A549 (cell line): ENCODE data around the gene C3orf62. TPM values are rescaled to one million over a fixed set of nuclear protein-coding genes. Genes with fewer than 3 reads are reported as not detected.
"Not testable (repeated sequence)": the region's sequence is repeated elsewhere in the genome, so short reads cannot be mapped to it uniquely, and the experiment has no call there.

Experiments used
- ATAC-seq, 2 experiments: fragments of 200-7000 bp in 1 of 2; fragments of >200 bp in 1 of 2; cut with Nextera tagmentation in 1 of 2; cut with Tn5 transposase in 1 of 2; 3 replicates each; pipeline versions ENCODE4 v1.8.0 to v1.9.1; 2018 to 2020; ENCODE audit warnings: mild to moderate bottlenecking in 1 of 2, moderate library complexity in 1 of 2
- CTCF ChIA-PET: fragments of 300-600 bp; sonication (Branson Sonifier 250); formaldehyde crosslinking; extraction: SDS; loops from one replicate; lab custom pipeline; 2021; ENCODE audit warnings: antibody characterized with exemption, inconsistent platforms; lab: Yijun Ruan, JAX
- POLR2A ChIA-PET: fragments of 350-600 bp; formaldehyde crosslinking; extraction: SDS; loops from one replicate; lab custom pipeline; 2021; ENCODE audit warnings: antibody characterized with exemption, inconsistent platforms; lab: Yijun Ruan, JAX
- DNase-seq, 2 experiments: peaks; one replicate each; pipeline versions ENCODE4 v3.0.0 to v3.0.0-alpha.2; 2011 to 2016; ENCODE audit warnings: low read depth in 1 of 2, low spot score in 1 of 2
- FAIRE-seq: peaks from 2 replicates; lab custom pipeline; 2011; peaks lifted over from hg19 to GRCh38; lab: Jason Lieb, UNC
- H3K27ac ChIP-seq, 2 experiments: fragments of >200 bp; sonication (Bioruptor Twin); formaldehyde crosslinking; 3 replicates each; pipeline ENCODE4 v1.5.1; 2016 to 2017
- H3K4me1 ChIP-seq: fragments of >200 bp; sonication (Bioruptor Twin); formaldehyde crosslinking; 3 replicates; pipeline ENCODE4 v1.6.1; 2016
- H3K4me2 ChIP-seq: fragments of >200 bp; sonication (Bioruptor Twin); formaldehyde crosslinking; 3 replicates; pipeline ENCODE4 v1.6.1; 2016
- H3K4me3 ChIP-seq: fragments of >200 bp; sonication (Bioruptor Twin); formaldehyde crosslinking; 3 replicates; pipeline ENCODE4 v1.5.1; 2016
- H3K9me3 ChIP-seq: fragments of >200 bp; sonication (Bioruptor Twin); formaldehyde crosslinking; 3 replicates; pipeline ENCODE4 v1.6.1; 2016
- CHD2 ChIP-seq: fragments of 150-350 bp; IDR thresholded peaks from 2 replicates; pipeline ENCODE4 v1.6.1; 2014; ENCODE audit warnings: low read length; ENCODE audit not compliant: partially characterized antibody
- EHF ChIP-seq: fragments of 250-450 bp; sonication (Bioruptor Pico); IDR thresholded peaks from 2 replicates; pipeline ENCODE4 v1.5.0; 2020; ENCODE audit warnings: mild to moderate bottlenecking
- EHMT2 ChIP-seq: fragments of 200-600 bp; sonication (generic); IDR thresholded peaks from 2 replicates; pipeline ENCODE4 v1.6.1; 2016; ENCODE audit warnings: antibody characterized with exemption, low read depth, mild to moderate bottlenecking, moderate library complexity
- ESRRA ChIP-seq: fragments of 150-350 bp; IDR thresholded peaks from 2 replicates; pipeline ENCODE4 v1.6.1; 2014; ENCODE audit warnings: mild to moderate bottlenecking, low read length, borderline replicate concordance
- HOXA7 ChIP-seq: fragments of 250-450 bp; sonication (Bioruptor Pico); IDR thresholded peaks from 2 replicates; pipeline ENCODE4 v1.5.0; 2020; ENCODE audit warnings: mild to moderate bottlenecking, moderate library complexity
- MAFK ChIP-seq: fragments of 450-650 bp; IDR thresholded peaks from 2 replicates; pipeline ENCODE4 v1.6.1; 2014; ENCODE audit not compliant: partially characterized antibody
- PHF8 ChIP-seq: fragments of 200-600 bp; sonication (generic); IDR thresholded peaks from 2 replicates; pipeline ENCODE4 v1.6.1; 2016; ENCODE audit warnings: low read depth, mild to moderate bottlenecking, antibody characterized with exemption, moderate library complexity, borderline replicate concordance
- RAD21 ChIP-seq, 2 experiments: fragments of >200 bp in 1 of 2; sonication (Bioruptor Twin) in 1 of 2; formaldehyde crosslinking in 1 of 2; IDR thresholded peaks in 1 of 2; conservative IDR thresholded peaks in 1 of 2; 2 replicates in 1 of 2; 3 replicates in 1 of 2; pipeline ENCODE4 v1.6.1; 2012 to 2018; ENCODE audit warnings: inconsistent platforms in 1 of 2
- SMC3 ChIP-seq: fragments of >200 bp; sonication (Bioruptor Twin); formaldehyde crosslinking; IDR thresholded peaks from 3 replicates; pipeline ENCODE4 v1.6.1; 2018; ENCODE audit warnings: inconsistent platforms
- ZNF302 ChIP-seq: fragments of 250-450 bp; sonication (Bioruptor Pico); IDR thresholded peaks from 2 replicates; pipeline ENCODE4 v1.9.0; 2021; ENCODE audit warnings: inconsistent platforms, mild to moderate bottlenecking, moderate library complexity
- ZSCAN20 ChIP-seq: fragments of 250-450 bp; sonication (Bioruptor Pico); IDR thresholded peaks from 2 replicates; pipeline ENCODE4 v1.8.0; 2022; ENCODE audit warnings: mild to moderate bottlenecking, moderate library complexity
- WGBS: methylation state at CpG from one replicate; pipeline ENCODE4 v1.1.6; 2017; ENCODE audit errors: missing lambda C conversion rate; 5-methylcytosine and 5-hydroxymethylcytosine counted together
- polyA plus RNA-seq, 4 experiments: library from polyadenylated mRNA; depleted of rRNA in 3 of 4; stranded (reverse); fragments of >200 nt; fragmentation: RNase III in 1 of 4; extraction: RNeasy Plus Mini Kit Qiagen cat#74134 plus additional on column Dnase treatment in 1 of 4; gene quantifications; 2 replicates in 3 of 4; 3 replicates in 1 of 4; pipeline ENCODE4 v1.2.3, GENCODE V29; 2011 to 2017
- TF ChIP-seq, protein P1 (sequence below): fragments of 250-450 bp; sonication (Bioruptor Pico); IDR thresholded peaks from 2 replicates; pipeline ENCODE4 v1.5.0; 2020; ENCODE audit warnings: low read depth, mild to moderate bottlenecking, moderate library complexity
- TF ChIP-seq, protein P2 (sequence below): fragments of >200 bp; sonication (Bioruptor Twin); formaldehyde crosslinking; IDR thresholded peaks from 3 replicates; pipeline ENCODE4 v1.5.1; 2016
- TF ChIP-seq, protein P3 (sequence below): fragments of >200 bp; sonication (Bioruptor Twin); formaldehyde crosslinking; IDR thresholded peaks from 2 replicates; pipeline ENCODE4 v1.6.1; 2016
- TF ChIP-seq, protein P4 (sequence below): fragments of 200-600 bp; sonication (generic); IDR thresholded peaks from 2 replicates; pipeline ENCODE4 v1.6.1; 2016; ENCODE audit warnings: antibody characterized with exemption, mild to moderate bottlenecking, moderate library complexity

Gene C3orf62
- polyA plus RNA-seq, 2 of the 4 experiments (the other 2 are of a cell fraction): 1.5 to 2.0 TPM

DNA sequence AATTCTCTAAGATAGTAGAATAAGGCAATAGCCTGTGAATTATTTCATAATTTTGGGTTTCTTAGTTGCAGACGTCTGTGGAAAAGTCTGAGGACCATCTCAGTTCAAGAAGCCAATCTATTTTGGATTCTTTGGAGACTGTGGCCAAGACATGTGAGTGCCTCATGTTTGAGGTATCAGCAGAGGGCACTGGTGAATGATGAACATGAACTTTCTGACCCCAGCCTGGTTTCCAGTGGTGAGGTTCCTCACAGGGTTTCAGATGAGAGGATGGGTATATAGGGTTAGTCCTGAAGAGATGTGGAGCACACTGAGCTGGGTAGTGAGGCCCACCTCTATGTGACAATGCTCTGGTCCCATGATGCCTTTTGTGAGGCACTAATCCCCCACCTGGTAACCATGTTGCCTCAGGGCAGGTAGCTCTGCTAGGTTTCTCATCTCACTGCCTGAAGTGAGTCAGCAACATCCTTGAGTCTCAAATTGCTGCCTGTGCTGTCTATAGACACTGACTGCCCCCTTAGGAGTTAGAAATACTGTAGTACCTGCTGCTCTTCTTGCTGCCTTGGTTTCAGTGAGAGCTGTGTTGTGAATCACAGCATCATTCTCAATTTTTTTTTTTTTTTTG, 32.3 kb downstream of the C3orf62 start:
- peaks cover 10% of the 10 kb centered on the region for H3K4me1 ChIP-seq
- FAIRE-seq (no peak), ATAC-seq (peak; percentile 78 to 82), DNase-seq (peak; percentile 33 to 63)
- H3K4me2 ChIP-seq: peak overlapping the region; percentile 49
- H3K27ac ChIP-seq: peak overlapping the region; percentile 56 to 60; a peak in 4 of 6 replicates
- CTCF ChIA-PET: no interaction called here
- no peak overlapping the region for H3K4me3 ChIP-seq
- no peaks in the 10 kb centered on the region for H3K9me3 ChIP-seq
- POLR2A ChIA-PET: interaction anchor here (1.1 kb wide), 1 partner anchor 184 kb away, joined by 3 read pairs; the partner anchor contains the start of gene NICN1
- 3% methylated on average over 1 of the region's 1 CpG for whole genome bisulfite sequencing
- TF ChIP-seq CHD2: no peak
- TF ChIP-seq RAD21 (conservative IDR thresholded peaks at IDR 0.05 in 1 of 2, IDR thresholded peaks at IDR 0.05 in 1 of 2): 0 out of 5 replicates have a peak, but pooled peaks of 1 of the 2 experiments have one; percentile 14
- TF ChIP-seq MAFK: peak; percentile 34
- TF ChIP-seq, all 56 proteins: peak for 2

DNA sequence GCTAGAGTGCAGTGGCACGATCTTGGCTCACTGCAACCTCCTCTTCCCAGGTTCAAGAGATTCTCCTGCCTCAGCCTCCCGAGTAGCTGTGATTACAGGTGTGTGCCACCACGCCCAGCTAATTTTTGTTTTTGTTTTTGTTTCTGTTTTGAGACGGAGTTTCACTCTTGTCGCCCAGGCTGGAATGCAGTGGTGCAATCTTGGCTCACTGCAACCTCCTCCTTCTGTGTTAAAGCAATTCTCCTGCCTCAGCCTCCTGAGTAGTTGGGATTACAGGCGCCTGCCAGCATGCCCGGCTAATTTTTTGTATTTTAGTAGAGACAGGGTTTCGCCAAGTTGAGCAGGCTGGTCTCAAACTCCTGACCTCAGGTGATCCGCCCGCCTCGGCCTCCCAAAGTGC, 36.9 kb downstream of the C3orf62 start:
- H3K9me3 ChIP-seq, DNase-seq, H3K4me1 ChIP-seq, FAIRE-seq, CTCF ChIA-PET, ATAC-seq, H3K4me3 ChIP-seq, POLR2A ChIA-PET, H3K27ac ChIP-seq, H3K4me2 ChIP-seq: not testable (repeated sequence)
- WGBS: 79% methylated on average over 11 of the region's 11 CpGs

DNA sequence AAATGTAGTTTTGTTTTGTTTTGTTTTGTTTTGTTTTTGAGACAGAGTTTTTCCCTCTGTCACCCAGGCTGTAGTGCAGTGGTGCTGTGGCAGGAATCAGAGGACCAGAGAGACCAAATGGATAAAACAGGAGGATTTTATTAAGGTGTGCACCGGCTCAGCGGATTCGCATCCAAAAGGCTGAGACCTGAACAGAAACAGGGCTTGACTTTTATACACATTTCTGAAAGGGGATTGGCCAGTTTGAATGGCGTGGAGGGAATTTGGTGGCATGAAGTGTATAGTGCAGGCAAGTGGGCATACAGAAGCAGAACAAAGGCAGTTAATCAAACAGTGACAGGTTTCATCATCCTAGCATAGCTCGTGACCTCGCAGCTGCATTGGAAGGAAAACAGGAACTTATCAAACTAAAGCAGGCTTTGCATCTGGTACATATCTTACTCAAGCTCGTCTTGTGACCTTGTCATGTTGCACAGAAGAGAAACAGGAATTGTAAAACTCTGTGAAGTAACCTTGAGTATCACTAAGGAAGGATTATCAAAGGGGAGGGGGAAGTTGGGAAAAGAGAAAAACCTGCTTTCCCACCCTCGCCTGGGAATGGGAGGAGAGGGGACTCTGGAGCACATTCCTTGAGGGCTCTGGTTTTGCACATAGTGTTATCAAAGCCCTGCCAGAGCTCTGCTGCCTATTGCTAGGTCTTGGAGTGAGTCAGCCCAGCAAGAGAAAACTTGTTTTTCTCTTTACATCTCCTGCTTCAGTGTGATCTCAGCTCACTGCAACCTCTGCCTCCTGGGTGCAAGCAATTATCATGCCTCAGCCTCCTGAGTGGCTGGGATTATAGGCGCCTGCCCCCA, 38.5 kb downstream of the C3orf62 start:
- no peak overlapping the region for H3K4me2 ChIP-seq
- DNase-seq (no peak), FAIRE-seq (no peak), ATAC-seq (no peak)
- no peak overlapping the region for H3K27ac ChIP-seq
- TF ChIP-seq SMC3: no peak
- no peak for TF ChIP-seq ZSCAN20 (CRISPR knock-in tag)
- TF ChIP-seq, protein P1, sequence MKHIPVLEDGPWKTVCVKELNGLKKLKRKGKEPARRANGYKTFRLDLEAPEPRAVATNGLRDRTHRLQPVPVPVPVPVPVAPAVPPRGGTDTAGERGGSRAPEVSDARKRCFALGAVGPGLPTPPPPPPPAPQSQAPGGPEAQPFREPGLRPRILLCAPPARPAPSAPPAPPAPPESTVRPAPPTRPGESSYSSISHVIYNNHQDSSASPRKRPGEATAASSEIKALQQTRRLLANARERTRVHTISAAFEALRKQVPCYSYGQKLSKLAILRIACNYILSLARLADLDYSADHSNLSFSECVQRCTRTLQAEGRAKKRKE (CRISPR knock-in tag): no peak
- TF ChIP-seq, protein P2, sequence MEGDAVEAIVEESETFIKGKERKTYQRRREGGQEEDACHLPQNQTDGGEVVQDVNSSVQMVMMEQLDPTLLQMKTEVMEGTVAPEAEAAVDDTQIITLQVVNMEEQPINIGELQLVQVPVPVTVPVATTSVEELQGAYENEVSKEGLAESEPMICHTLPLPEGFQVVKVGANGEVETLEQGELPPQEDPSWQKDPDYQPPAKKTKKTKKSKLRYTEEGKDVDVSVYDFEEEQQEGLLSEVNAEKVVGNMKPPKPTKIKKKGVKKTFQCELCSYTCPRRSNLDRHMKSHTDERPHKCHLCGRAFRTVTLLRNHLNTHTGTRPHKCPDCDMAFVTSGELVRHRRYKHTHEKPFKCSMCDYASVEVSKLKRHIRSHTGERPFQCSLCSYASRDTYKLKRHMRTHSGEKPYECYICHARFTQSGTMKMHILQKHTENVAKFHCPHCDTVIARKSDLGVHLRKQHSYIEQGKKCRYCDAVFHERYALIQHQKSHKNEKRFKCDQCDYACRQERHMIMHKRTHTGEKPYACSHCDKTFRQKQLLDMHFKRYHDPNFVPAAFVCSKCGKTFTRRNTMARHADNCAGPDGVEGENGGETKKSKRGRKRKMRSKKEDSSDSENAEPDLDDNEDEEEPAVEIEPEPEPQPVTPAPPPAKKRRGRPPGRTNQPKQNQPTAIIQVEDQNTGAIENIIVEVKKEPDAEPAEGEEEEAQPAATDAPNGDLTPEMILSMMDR: no peak
- TF ChIP-seq EHMT2: no peak
- no peak for TF ChIP-seq RAD21 (conservative IDR thresholded peaks at IDR 0.05 in 1 of 2, IDR thresholded peaks at IDR 0.05 in 1 of 2)
- TF ChIP-seq ZNF302 (CRISPR knock-in tag): no peak
- TF ChIP-seq ESRRA: no peak
- TF ChIP-seq, protein P3, sequence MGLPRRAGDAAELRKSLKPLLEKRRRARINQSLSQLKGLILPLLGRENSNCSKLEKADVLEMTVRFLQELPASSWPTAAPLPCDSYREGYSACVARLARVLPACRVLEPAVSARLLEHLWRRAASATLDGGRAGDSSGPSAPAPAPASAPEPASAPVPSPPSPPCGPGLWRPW: no peak
- TF ChIP-seq CHD2: no peak
- TF ChIP-seq HOXA7 (CRISPR knock-in tag): no peak
- TF ChIP-seq MAFK: no peak
- no peak for TF ChIP-seq EHF (CRISPR knock-in tag)
- TF ChIP-seq PHF8: no peak
- TF ChIP-seq, protein P4, sequence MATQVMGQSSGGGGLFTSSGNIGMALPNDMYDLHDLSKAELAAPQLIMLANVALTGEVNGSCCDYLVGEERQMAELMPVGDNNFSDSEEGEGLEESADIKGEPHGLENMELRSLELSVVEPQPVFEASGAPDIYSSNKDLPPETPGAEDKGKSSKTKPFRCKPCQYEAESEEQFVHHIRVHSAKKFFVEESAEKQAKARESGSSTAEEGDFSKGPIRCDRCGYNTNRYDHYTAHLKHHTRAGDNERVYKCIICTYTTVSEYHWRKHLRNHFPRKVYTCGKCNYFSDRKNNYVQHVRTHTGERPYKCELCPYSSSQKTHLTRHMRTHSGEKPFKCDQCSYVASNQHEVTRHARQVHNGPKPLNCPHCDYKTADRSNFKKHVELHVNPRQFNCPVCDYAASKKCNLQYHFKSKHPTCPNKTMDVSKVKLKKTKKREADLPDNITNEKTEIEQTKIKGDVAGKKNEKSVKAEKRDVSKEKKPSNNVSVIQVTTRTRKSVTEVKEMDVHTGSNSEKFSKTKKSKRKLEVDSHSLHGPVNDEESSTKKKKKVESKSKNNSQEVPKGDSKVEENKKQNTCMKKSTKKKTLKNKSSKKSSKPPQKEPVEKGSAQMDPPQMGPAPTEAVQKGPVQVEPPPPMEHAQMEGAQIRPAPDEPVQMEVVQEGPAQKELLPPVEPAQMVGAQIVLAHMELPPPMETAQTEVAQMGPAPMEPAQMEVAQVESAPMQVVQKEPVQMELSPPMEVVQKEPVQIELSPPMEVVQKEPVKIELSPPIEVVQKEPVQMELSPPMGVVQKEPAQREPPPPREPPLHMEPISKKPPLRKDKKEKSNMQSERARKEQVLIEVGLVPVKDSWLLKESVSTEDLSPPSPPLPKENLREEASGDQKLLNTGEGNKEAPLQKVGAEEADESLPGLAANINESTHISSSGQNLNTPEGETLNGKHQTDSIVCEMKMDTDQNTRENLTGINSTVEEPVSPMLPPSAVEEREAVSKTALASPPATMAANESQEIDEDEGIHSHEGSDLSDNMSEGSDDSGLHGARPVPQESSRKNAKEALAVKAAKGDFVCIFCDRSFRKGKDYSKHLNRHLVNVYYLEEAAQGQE: no peak
- CTCF ChIA-PET: no interaction called here
- H3K4me3 ChIP-seq: no peak overlapping the region
- H3K4me1 ChIP-seq: no peaks in the 10 kb centered on the region
- 0 out of 3 replicates have a peak, but pooled peaks cover 6% of the 10 kb centered on the region for H3K9me3 ChIP-seq
- 76% methylated on average over 9 of the region's 9 CpGs for WGBS
- POLR2A ChIA-PET: interaction anchor here (1.0 kb wide), 1 partner anchor 118 kb away, joined by 3 read pairs; the partner anchor contains the start of gene USP19
